Ishikawa (cell line): ENCODE measurements around the gene PCDH9.

Experiments
- CEBPB ChIP-seq: IDR thresholded peaks from 2 replicates; pipeline ENCODE4 v1.6.1; 2012
- CREB1 ChIP-seq: IDR thresholded peaks from 2 replicates; pipeline ENCODE4 v1.6.1; 2012; ENCODE audit warnings: low read depth
- EGR1 ChIP-seq: IDR thresholded peaks from 2 replicates; pipeline ENCODE4 v1.6.1; 2012
- EP300 ChIP-seq: IDR thresholded peaks from 2 replicates; pipeline ENCODE4 v1.6.1; 2012; ENCODE audit warnings: borderline replicate concordance
- FOXM1 ChIP-seq: IDR thresholded peaks from 2 replicates; pipeline ENCODE4 v1.6.1; 2012; ENCODE audit warnings: low read depth, borderline replicate concordance
- MAX ChIP-seq: IDR thresholded peaks from 2 replicates; pipeline ENCODE4 v1.6.1; 2012
- NFIC ChIP-seq: IDR thresholded peaks from 2 replicates; pipeline ENCODE4 v1.6.1; 2012
- RAD21 ChIP-seq: IDR thresholded peaks from 2 replicates; pipeline ENCODE4 v1.6.1; 2012; ENCODE audit warnings: low read depth
- REST ChIP-seq: IDR thresholded peaks from 2 replicates; pipeline ENCODE4 v1.6.1; 2012; ENCODE audit warnings: low read depth, mild to moderate bottlenecking
- TAF1 ChIP-seq: IDR thresholded peaks from 2 replicates; pipeline ENCODE4 v1.6.1; 2012; ENCODE audit warnings: low read depth, mild to moderate bottlenecking
- TCF12 ChIP-seq: IDR thresholded peaks from 2 replicates; pipeline ENCODE4 v1.6.1; 2012; ENCODE audit warnings: low read depth
- TEAD4 ChIP-seq: IDR thresholded peaks from 2 replicates; pipeline ENCODE4 v1.6.1; 2012
- USF1 ChIP-seq: IDR thresholded peaks from 2 replicates; pipeline ENCODE4 v1.6.1; 2012
- YY1 ChIP-seq: IDR thresholded peaks from 2 replicates; pipeline ENCODE4 v1.6.1; 2012; ENCODE audit warnings: low read depth
- ZBTB7A ChIP-seq: IDR thresholded peaks from 2 replicates; pipeline ENCODE4 v1.6.1; 2012; ENCODE audit warnings: low read depth

Gene PCDH9

GRCh38 chr13:66424422-66424821 is 805.7 kb downstream of the PCDH9 start:
- no peak for TF ChIP-seq YY1
- TF ChIP-seq NFIC, result no peak
- TF ChIP-seq FOXM1, result no peak
- no peak for TF ChIP-seq EGR1
- TF ChIP-seq TCF12, result no peak
- no peak for TF ChIP-seq TEAD4
- TF ChIP-seq ZBTB7A, result no peak
- no peak for TF ChIP-seq CEBPB
- no peak for TF ChIP-seq REST
- TF ChIP-seq TAF1, result no peak
- TF ChIP-seq MAX, result no peak
- no peak for TF ChIP-seq EP300
- no peak for TF ChIP-seq USF1

- TF ChIP-seq EP300, result no peak
- TF ChIP-seq EGR1, result no peak
- no peak for TF ChIP-seq TEAD4
- TF ChIP-seq RAD21, result no peak
- TF ChIP-seq CREB1, result no peak
- no peak for TF ChIP-seq FOXM1
These were observed 814.7 kb downstream of the PCDH9 start for GRCh38 chr13:66415444-66415843.

- TF ChIP-seq EP300, result no peak
- TF ChIP-seq RAD21, result no peak
- no peak for TF ChIP-seq MAX
- no peak for TF ChIP-seq USF1
- TF ChIP-seq TCF12, result no peak
- no peak for TF ChIP-seq FOXM1
- no peak for TF ChIP-seq EGR1
- TF ChIP-seq NFIC, result no peak
- no peak for TF ChIP-seq REST
- no peak for TF ChIP-seq TAF1
- no peak for TF ChIP-seq YY1
These were observed 815.9 kb downstream of the PCDH9 start for GRCh38 chr13:66414066-66414800.

- TF ChIP-seq MAX (no peak), FOXM1 (no peak), EGR1 (no peak), TCF12 (no peak), TEAD4 (no peak), CEBPB (no peak), CREB1 (no peak), USF1 (no peak), TAF1 (no peak), REST (no peak), YY1 (no peak), EP300 (no peak), ZBTB7A (no peak), NFIC (no peak)
These were observed 819.8 kb downstream of the PCDH9 start for GRCh38 chr13:66410314-66410713.
